Astrocyte (in vitro differentiated cells and primary cell): ENCODE results near the gene SLC30A1. TPM values are rescaled to one million over a fixed set of nuclear protein-coding genes. Genes with fewer than 3 reads are reported as not detected.

ENCODE experiments used
- DNase-seq: peaks from one replicate; pipeline ENCODE4 v3.0.0-alpha.2; 2010; ENCODE audit warnings: low read depth
- FAIRE-seq: peaks from 2 replicates; lab custom pipeline; 2011; peaks lifted over from hg19 to GRCh38; lab: Jason Lieb, UNC
- H2AFZ ChIP-seq: 2 replicates; pipeline ENCODE4 v1.6.0; 2012; ENCODE audit warnings: low read depth, low read length, inconsistent platforms
- H3K27ac ChIP-seq: 2 replicates; pipeline ENCODE4 v1.5.1; 2011; ENCODE audit warnings: low read depth, low read length, inconsistent platforms
- H3K27me3 ChIP-seq: 2 replicates; pipeline ENCODE4 v1.6.0; 2011; ENCODE audit warnings: low read length, inconsistent platforms; ENCODE audit not compliant: insufficient read depth
- H3K36me3 ChIP-seq: 2 replicates; pipeline ENCODE4 v1.5.1; 2011; ENCODE audit warnings: low read length, inconsistent platforms; ENCODE audit not compliant: insufficient read depth
- H3K4me1 ChIP-seq: 2 replicates; pipeline ENCODE4 v1.5.1; 2011; ENCODE audit warnings: low read length, inconsistent platforms; ENCODE audit not compliant: insufficient read depth
- H3K4me2 ChIP-seq: 2 replicates; pipeline ENCODE4 v1.6.0; 2012; ENCODE audit warnings: low read length, inconsistent platforms
- H3K4me3 ChIP-seq: 2 replicates; pipeline ENCODE4 v1.5.1; 2011; ENCODE audit warnings: low read depth, mild to moderate bottlenecking, low read length, inconsistent platforms; ENCODE audit not compliant: insufficient read depth
- H3K79me2 ChIP-seq: 2 replicates; pipeline ENCODE4 v1.6.0; 2012; ENCODE audit warnings: mild to moderate bottlenecking, low read length, inconsistent platforms; ENCODE audit not compliant: insufficient read depth
- H3K9ac ChIP-seq: 2 replicates; pipeline ENCODE4 v1.6.0; 2012; ENCODE audit warnings: mild to moderate bottlenecking, low read length, inconsistent platforms
- H3K9me3 ChIP-seq: 2 replicates; pipeline ENCODE4 v1.5.1; 2012; ENCODE audit warnings: low read depth, mild to moderate bottlenecking, low read length, inconsistent platforms; ENCODE audit not compliant: insufficient read depth
- H4K20me1 ChIP-seq: 2 replicates; pipeline ENCODE4 v1.6.0; 2012; ENCODE audit warnings: low read length, inconsistent platforms; ENCODE audit not compliant: insufficient read depth
- H3K27ac Mint-ChIP-seq: one replicate; pipeline ENCODE4 v1.8.0; 2021; ENCODE audit warnings: mild to moderate bottlenecking, mixed read lengths; ENCODE audit not compliant: unreplicated experiment
- H3K27me3 Mint-ChIP-seq: one replicate; pipeline ENCODE4 v1.8.0; 2021; ENCODE audit warnings: low read depth, mixed read lengths; ENCODE audit not compliant: unreplicated experiment
- H3K36me3 Mint-ChIP-seq: one replicate; pipeline ENCODE4 v1.8.0; 2021; ENCODE audit warnings: low read depth, mixed read lengths; ENCODE audit not compliant: unreplicated experiment
- H3K4me1 Mint-ChIP-seq: one replicate; pipeline ENCODE4 v1.8.0; 2021; ENCODE audit warnings: low read depth, mixed read lengths; ENCODE audit not compliant: unreplicated experiment
- H3K4me3 Mint-ChIP-seq: one replicate; pipeline ENCODE4 v1.8.0; 2021; ENCODE audit warnings: mild to moderate bottlenecking, moderate library complexity, mixed read lengths; ENCODE audit not compliant: unreplicated experiment
- H3K9me3 Mint-ChIP-seq: one replicate; pipeline ENCODE4 v1.8.0; 2021; ENCODE audit warnings: mild to moderate bottlenecking, mixed read lengths; ENCODE audit not compliant: unreplicated experiment
- EZH2 ChIP-seq: IDR thresholded peaks from 2 replicates; pipeline ENCODE4 v1.6.1; 2012; ENCODE audit warnings: mild to moderate bottlenecking, low read length, inconsistent platforms; ENCODE audit not compliant: insufficient read depth
- total RNA-seq: library from RNA; stranded (reverse); gene quantifications from 2 replicates; pipeline ENCODE4 v1.2.1, GENCODE V29; 2021
- TF ChIP-seq, protein P1 (sequence below): IDR thresholded peaks from 2 replicates; pipeline ENCODE4 v1.5.1; 2011; ENCODE audit warnings: low read depth, mild to moderate bottlenecking, inconsistent platforms, low read length, moderate library complexity; ENCODE audit not compliant: insufficient read depth

The SLC30A1 gene
- total RNA-seq, 1 donor from 2014 or later = 35.0 TPM

DNA sequence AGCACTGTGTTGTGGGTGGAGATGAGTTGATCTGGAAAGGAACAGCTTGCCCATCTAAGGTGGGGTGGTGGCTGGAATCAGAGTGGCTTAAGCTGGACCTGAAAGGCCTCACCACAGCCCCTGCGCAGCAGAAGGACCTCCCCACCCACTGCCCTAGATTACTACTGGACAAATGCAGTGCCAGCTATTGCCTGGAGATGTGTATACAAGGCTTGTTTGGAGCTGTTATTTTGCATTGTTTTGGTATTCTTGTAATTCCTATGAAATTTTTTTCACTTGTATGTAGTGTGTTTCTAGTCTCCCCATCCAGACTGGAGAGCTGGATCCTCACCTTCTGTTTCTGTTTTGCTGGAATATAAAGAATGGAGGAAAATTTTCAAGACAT is 1.3 kb upstream of the SLC30A1 start:
- Histone ChIP-seq H3K27ac (no peak overlapping the region), H3K36me3 (peaks cover 8% of the 10 kb centered on the region), H2AFZ (no peak overlapping the region), H4K20me1 (peaks cover 27% of the 10 kb centered on the region), H3K4me3 (no peak overlapping the region), H3K9ac (no peak overlapping the region), H3K4me1 (peaks cover 22% of the 10 kb centered on the region), H3K4me2 (peak overlapping the region; percentile 90), H3K27me3 (no peaks in the 10 kb centered on the region), H3K79me2 (peaks cover 37% of the 10 kb centered on the region), H3K9me3 (no peaks in the 10 kb centered on the region)
- TF ChIP-seq EZH2 = no peak
- TF ChIP-seq, protein P1, sequence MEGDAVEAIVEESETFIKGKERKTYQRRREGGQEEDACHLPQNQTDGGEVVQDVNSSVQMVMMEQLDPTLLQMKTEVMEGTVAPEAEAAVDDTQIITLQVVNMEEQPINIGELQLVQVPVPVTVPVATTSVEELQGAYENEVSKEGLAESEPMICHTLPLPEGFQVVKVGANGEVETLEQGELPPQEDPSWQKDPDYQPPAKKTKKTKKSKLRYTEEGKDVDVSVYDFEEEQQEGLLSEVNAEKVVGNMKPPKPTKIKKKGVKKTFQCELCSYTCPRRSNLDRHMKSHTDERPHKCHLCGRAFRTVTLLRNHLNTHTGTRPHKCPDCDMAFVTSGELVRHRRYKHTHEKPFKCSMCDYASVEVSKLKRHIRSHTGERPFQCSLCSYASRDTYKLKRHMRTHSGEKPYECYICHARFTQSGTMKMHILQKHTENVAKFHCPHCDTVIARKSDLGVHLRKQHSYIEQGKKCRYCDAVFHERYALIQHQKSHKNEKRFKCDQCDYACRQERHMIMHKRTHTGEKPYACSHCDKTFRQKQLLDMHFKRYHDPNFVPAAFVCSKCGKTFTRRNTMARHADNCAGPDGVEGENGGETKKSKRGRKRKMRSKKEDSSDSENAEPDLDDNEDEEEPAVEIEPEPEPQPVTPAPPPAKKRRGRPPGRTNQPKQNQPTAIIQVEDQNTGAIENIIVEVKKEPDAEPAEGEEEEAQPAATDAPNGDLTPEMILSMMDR = no peak
- DNase-seq (no peak), FAIRE-seq (no peak)
- Mint-ChIP-seq H3K27ac (peak overlapping the region; percentile 44), H3K4me3 (peak overlapping the region; percentile 81), H3K4me1 (peaks cover 27% of the 10 kb centered on the region), H3K27me3 (no peaks in the 10 kb centered on the region), H3K9me3 (no peaks in the 10 kb centered on the region), H3K36me3 (peaks cover 4% of the 10 kb centered on the region)

DNA sequence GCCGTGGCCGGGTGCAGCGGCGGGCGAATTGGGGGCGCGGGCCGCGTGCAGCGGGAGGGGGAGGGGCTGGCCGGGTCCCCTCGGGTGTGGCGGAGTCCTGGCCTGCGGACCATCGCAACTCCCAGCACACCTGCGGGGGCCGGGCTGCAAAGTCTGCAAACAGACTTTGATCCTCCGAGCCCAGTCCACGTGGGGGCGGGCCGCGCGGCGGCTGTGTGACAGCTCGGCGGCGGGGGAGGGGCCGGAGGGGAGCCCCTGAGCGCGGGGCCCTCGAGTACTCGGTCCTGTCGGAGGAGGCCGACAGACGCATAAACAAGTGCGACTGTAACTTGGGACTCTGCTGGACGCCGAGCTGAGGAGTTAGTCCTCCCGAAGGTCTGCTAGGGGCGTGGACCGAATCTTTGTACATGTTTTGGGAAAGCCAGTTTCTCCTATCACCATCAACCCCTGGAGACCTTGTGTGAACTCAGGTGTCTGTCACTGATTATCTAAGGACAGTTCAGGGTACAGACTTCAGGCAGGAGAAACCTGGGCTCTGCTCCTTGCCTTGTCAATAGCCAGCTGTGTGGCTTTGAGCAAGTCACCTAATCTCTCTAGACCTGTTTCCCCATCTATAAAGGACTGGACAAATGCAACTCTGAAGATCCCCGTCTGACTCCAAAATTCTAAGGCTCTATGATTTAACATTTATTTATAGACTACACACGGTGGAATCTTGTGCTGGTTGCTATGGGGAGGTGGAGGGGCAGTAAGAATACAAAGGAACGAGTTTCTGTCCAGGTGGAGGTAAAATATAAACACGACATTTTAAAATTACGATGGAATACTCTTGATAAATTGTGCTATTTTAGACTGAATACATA is 710 bp upstream of the SLC30A1 start:
- Histone ChIP-seq H3K79me2 (peaks cover 43% of the 10 kb centered on the region), H3K27me3 (no peaks in the 10 kb centered on the region), H3K9ac (peak overlapping the region; percentile 76), H2AFZ (peak overlapping the region; percentile 63), H3K36me3 (peaks cover 10% of the 10 kb centered on the region), H3K4me2 (peak overlapping the region; percentile 90), H3K9me3 (no peaks in the 10 kb centered on the region), H4K20me1 (peaks cover 31% of the 10 kb centered on the region), H3K27ac (peak overlapping the region; percentile 9), H3K4me1 (peaks cover 26% of the 10 kb centered on the region), H3K4me3 (peak overlapping the region; percentile 66)
- TF ChIP-seq EZH2 = no peak
- TF ChIP-seq, protein P1 = no peak
- Mint-ChIP-seq H3K4me3 (peak overlapping the region; percentile 81), H3K27me3 (no peaks in the 10 kb centered on the region), H3K4me1 (peaks cover 32% of the 10 kb centered on the region), H3K27ac (peak overlapping the region; percentile 0), H3K9me3 (no peaks in the 10 kb centered on the region), H3K36me3 (peaks cover 5% of the 10 kb centered on the region)
- FAIRE-seq = no peak
- no peak for DNase-seq
